Spleen (tissue), 7 donors: ENCODE measurements around the gene AHCY.

Source experiments
- POLR2A ChIP-seq, 3 donors: fragments of 450-650 bp; IDR thresholded peaks; one replicate each; pipeline ENCODE4 v1.5.1; 2017; ENCODE audit warnings: antibody characterized with exemption in 3 of 3, mild to moderate bottlenecking in 1 of 3
- POLR2AphosphoS5 ChIP-seq, 3 donors: sonication (generic); formaldehyde crosslinking; IDR thresholded peaks; one replicate each; pipeline ENCODE4 v1.5.1; 2017; ENCODE audit warnings: antibody characterized with exemption in 3 of 3
- TF ChIP-seq, protein P1 (sequence below), 11 experiments: fragments of 200-600 bp in 7 of 11; fragments of 450-650 bp in 4 of 11; sonication (generic) in 4 of 11; IDR thresholded peaks in 8 of 11; conservative IDR thresholded peaks in 3 of 11; 1 replicate in 7 of 11; 2 replicates in 4 of 11; pipeline versions ENCODE4 v1.4.0 to v1.8.0; 2016 to 2021; ENCODE audit warnings: antibody characterized with exemption in 11 of 11, inconsistent platforms in 4 of 11, mild to moderate bottlenecking in 1 of 11
- donor health status: DM: no; HTN: no; CAD: no; lungs with moderate emphysema.
- donor health status: DM: no; HTN: no; CAD: no.
- donor health status: DM: no; HTN: no; CAD: no.

DNA sequence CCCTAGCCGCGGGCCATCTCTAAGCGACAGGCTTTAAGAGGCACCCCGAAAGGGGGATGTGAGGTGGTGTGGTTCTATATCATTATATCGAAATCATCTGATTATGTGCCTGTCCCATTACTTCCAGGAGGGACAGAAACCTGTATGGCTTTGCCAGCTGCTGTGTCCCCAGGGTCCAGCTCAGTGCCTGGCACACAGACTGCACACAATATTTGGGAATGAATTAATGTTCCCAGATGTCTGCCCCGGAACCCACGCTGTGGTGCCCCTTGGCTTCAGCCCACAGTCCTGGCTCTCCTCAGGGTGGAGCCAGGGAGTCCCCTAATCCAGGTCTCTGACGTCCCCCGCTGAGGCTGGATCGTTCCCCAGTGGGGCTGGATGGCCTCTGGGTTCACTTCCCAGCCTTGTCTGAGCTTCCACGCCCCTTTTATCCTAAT lies 8.9 kb upstream of the AHCY start:
- TF ChIP-seq POLR2AphosphoS5 (IDR thresholded peaks at IDR 0.05) (no peak), POLR2A (IDR thresholded peaks at IDR 0.05) (no peak)
- TF ChIP-seq, protein P1, sequence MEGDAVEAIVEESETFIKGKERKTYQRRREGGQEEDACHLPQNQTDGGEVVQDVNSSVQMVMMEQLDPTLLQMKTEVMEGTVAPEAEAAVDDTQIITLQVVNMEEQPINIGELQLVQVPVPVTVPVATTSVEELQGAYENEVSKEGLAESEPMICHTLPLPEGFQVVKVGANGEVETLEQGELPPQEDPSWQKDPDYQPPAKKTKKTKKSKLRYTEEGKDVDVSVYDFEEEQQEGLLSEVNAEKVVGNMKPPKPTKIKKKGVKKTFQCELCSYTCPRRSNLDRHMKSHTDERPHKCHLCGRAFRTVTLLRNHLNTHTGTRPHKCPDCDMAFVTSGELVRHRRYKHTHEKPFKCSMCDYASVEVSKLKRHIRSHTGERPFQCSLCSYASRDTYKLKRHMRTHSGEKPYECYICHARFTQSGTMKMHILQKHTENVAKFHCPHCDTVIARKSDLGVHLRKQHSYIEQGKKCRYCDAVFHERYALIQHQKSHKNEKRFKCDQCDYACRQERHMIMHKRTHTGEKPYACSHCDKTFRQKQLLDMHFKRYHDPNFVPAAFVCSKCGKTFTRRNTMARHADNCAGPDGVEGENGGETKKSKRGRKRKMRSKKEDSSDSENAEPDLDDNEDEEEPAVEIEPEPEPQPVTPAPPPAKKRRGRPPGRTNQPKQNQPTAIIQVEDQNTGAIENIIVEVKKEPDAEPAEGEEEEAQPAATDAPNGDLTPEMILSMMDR (IDR thresholded peaks at IDR 0.05 in 8 of 11, conservative IDR thresholded peaks at IDR 0.05 in 3 of 11), result no peak
